Colon (tissue), 2 donors: ENCODE measurements around the gene LRP1-AS.

Source experiments
- FAIRE-seq: peaks from 2 replicates; lab custom pipeline; 2012; peaks lifted over from hg19 to GRCh38; lab: Jason Lieb, UNC
- donor health status: control.
- donor health status: control.

Gene LRP1-AS

DNA sequence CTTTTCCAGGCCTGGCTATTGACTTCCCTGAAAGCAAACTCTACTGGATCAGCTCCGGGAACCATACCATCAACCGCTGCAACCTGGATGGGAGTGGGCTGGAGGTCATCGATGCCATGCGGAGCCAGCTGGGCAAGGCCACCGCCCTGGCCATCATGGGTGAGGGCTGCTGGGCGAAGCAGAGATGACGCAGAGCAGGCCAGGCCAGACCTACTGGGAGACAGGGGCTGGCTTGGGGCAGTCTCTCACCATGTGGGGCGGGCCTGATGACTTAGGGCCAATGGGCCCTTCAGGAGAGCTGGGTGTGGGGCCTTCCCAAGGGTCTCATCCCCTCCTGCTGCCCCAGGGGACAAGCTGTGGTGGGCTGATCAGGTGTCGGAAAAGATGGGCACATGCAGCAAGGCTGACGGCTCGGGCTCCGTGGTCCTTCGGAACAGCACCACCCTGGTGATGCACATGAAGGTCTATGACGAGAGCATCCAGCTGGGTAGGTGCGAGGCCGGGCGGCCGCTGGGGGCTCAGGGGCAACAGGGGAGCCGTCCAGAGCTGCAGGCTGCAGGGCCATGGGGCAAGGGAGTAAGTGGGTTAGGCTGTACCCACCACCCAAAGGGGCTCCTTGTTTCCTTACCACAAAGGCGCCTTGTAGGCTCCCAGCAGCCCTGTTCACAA lies 33.0 kb upstream of the LRP1-AS start:
- no peak for FAIRE-seq

DNA sequence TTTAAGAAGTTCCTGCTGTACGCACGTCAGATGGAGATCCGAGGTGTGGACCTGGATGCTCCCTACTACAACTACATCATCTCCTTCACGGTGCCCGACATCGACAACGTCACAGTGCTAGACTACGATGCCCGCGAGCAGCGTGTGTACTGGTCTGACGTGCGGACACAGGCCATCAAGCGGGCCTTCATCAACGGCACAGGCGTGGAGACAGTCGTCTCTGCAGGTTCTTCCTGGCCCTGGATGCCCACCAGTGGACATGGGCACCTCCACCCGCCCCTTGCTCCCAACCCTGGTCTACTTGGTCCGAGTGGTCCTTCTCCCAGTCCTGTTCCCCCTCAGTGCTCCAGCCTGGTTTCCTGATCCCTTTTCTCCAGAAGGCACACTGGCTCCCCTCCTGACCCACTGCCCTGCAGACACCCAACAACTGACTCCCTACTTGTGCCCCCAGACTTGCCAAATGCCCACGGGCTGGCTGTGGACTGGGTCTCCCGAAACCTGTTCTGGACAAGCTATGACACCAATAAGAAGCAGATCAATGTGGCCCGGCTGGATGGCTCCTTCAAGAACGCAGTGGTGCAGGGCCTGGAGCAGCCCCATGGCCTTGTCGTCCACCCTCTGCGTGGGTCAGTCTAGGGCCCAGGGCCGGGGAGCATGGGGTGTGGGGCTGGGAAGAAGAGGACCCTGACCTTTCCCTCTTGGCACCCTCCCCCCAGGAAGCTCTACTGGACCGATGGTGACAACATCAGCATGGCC lies 32.1 kb upstream of the LRP1-AS start:
- no peak for FAIRE-seq

DNA sequence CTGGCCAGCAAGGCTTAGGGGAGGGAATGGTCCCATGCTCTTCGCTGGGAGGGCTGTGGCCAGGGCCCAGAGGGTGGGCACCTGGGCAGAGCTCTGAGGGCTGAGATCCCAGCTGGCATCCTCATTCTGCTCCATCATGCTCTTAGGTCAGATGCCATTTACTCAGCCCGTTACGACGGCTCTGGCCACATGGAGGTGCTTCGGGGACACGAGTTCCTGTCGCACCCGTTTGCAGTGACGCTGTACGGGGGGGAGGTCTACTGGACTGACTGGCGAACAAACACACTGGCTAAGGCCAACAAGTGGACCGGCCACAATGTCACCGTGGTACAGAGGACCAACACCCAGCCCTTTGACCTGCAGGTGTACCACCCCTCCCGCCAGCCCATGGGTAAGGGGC lies 30.8 kb upstream of the LRP1-AS start:
- FAIRE-seq: no peak

DNA sequence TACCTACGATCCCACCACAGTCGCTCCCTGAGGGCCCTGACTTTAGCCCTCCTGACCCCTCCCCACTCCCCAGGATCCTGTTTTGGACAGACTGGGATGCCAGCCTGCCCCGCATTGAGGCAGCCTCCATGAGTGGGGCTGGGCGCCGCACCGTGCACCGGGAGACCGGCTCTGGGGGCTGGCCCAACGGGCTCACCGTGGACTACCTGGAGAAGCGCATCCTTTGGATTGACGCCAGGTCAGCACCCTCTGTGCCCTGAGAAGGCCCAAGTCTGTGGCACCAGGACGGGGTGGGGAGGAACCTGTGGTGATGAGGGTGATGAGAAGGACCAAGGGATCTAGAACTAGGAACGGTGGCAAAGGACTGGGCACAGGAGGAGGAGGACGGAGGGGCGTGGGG lies 29.9 kb upstream of the LRP1-AS start:
- no peak for FAIRE-seq

DNA sequence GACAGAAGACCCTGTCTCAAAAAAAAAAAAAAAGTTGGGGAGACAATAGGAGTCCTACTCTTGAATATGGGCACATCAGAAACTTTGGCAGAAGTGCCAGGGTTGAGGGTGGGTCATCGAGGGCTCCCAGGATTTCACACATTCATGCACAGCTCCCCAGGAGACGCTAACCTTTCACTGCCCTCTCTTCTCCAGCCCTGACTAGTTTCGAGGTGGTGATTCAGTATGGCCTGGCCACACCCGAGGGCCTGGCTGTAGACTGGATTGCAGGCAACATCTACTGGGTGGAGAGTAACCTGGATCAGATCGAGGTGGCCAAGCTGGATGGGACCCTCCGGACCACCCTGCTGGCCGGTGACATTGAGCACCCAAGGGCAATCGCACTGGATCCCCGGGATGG lies 29.4 kb upstream of the LRP1-AS start:
- FAIRE-seq: no peak

DNA sequence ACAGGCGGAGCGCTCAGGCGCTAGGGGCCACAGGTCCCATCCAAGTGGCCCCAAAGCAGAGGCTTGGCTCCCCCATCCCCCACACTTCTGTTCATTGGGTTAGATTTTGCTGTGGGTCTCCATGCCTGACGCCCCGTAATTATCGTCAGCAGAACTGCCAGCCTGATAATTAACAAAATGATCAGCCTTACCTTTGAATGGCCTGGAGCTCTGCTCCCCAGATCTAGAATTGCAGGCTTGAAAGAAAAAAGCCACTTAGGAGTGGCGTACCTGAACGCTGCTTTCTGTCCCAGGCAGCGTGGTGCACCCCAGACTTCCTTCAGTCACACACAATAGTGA lies 28.7 kb upstream of the LRP1-AS start:
- FAIRE-seq: no peak

DNA sequence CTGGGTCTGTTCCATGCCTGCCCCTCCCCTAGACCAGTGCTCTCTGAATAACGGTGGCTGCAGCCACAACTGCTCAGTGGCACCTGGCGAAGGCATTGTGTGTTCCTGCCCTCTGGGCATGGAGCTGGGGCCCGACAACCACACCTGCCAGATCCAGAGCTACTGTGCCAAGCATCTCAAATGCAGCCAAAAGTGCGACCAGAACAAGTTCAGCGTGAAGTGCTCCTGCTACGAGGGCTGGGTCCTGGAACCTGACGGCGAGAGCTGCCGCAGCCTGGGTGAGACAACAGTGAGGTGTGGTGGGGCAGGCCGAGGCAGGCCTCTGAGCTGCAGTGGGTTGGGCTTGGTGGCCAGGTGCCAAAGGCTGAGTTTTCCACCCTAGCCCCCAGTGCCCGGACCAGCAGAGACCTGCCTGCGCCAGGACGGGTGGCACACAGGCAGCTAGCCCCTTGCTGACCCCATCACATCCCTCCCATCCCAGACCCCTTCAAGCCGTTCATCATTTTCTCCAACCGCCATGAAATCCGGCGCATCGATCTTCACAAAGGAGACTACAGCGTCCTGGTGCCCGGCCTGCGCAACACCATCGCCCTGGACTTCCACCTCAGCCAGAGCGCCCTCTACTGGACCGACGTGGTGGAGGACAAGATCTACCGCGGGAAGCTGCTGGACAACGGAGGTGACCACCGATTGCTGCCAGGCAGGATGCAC lies 28.2 kb upstream of the LRP1-AS start:
- no peak for FAIRE-seq

DNA sequence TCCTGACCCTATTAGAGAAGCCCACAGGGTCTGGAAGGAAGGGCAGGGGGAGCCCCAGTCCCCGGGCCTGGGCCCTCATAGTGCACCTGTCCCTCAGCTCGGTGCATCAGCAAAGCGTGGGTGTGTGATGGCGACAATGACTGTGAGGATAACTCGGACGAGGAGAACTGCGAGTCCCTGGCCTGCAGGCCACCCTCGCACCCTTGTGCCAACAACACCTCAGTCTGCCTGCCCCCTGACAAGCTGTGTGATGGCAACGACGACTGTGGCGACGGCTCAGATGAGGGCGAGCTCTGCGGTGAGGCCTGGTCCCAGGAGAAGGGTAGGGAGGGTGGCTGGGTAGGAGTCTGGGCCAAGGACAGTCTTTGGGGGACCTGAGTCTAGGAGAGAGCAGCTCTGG lies 26.3 kb upstream of the LRP1-AS start:
- no peak for FAIRE-seq

DNA sequence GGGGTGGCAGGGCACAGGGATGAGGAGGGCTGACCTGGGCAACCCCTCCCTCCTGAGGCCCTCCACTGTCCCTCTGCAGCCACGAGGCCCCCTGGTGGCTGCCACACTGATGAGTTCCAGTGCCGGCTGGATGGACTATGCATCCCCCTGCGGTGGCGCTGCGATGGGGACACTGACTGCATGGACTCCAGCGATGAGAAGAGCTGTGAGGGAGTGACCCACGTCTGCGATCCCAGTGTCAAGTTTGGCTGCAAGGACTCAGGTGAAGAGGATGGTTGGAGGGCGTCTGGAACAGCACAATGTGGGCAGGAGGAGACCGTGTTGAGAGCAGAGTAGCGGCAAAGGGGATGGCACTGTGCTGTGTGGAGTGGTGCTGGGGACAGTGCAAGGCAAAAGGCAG lies 25.7 kb upstream of the LRP1-AS start:
- no peak for FAIRE-seq

DNA sequence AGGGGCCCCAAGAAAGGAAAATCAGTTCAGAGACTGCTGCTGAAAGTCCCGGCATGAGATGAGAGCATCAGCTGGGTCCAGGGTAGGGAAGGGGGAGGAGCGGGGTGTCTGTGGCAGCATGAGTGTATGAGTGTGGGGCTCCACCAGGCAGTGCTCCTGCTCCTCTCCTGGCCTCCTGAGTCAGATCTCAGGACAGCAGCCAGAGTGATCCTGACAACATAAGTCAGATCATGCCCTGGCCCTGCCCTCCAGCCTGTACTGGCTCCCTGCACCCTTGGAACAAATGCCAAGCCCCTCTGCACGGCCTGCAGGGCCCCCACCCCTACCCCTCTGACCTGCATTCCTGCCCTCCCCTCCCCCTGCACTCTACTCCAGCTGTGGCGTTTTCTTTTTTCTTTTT lies 24.2 kb upstream of the LRP1-AS start:
- no peak for FAIRE-seq

DNA sequence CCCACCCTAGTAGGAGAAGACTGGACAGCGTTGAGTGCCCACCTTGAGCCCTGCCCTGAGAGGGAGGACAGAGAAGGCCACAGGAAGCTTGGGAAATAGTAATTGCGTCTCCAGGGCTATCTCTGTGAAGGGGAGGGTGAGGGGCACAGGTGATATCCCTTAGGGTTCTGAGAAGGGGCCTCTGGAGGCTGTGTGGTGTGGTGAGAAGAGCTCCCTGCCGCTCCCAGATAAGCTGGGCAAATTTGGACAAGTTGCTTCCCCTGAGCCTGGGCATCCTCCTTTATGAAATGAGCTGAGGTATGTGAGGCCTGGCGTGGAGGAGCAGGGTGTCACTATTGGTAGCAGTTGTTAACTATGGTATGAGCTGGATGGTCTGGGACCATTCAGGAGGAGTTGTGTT lies 23.5 kb upstream of the LRP1-AS start:
- no peak for FAIRE-seq

DNA sequence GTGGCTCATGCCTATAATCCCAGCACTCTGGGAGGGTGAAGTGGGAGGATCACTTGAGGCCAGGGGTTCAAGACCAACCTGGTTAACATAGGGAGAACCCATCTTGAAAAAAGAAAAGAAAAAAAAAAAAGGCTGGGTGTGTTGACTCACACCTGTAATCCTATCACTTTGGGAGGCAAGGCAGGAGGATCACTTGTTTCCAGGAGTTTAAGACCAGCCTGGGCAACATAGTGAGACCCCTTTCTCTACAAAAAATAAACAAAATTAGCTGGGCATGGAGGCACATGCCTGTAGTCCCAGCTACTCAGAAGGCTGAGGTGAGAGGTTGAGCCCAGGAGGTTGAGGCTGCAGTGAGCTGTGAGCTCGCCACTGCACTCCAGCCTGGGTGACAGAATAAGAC lies 23.0 kb upstream of the LRP1-AS start:
- FAIRE-seq: no peak

DNA sequence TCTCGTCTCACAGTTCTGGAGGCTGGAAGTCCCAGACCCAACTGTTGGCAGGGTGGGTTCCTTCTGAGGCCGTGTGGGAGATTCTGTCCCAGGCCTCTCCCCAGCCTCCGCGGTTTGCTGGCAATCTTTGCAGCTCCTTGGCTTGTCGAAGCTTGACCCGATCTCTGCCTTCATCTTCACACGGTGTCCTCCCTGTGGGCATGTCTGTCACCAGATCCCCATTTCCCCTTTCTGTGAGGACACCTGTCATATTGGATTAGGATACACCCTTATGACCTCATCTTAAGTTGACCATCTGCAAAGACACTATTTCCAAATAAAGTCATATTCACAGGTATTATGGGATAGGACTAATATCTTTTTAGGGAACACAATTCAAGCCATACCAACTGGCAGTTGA lies 22.6 kb upstream of the LRP1-AS start:
- no peak for FAIRE-seq

DNA sequence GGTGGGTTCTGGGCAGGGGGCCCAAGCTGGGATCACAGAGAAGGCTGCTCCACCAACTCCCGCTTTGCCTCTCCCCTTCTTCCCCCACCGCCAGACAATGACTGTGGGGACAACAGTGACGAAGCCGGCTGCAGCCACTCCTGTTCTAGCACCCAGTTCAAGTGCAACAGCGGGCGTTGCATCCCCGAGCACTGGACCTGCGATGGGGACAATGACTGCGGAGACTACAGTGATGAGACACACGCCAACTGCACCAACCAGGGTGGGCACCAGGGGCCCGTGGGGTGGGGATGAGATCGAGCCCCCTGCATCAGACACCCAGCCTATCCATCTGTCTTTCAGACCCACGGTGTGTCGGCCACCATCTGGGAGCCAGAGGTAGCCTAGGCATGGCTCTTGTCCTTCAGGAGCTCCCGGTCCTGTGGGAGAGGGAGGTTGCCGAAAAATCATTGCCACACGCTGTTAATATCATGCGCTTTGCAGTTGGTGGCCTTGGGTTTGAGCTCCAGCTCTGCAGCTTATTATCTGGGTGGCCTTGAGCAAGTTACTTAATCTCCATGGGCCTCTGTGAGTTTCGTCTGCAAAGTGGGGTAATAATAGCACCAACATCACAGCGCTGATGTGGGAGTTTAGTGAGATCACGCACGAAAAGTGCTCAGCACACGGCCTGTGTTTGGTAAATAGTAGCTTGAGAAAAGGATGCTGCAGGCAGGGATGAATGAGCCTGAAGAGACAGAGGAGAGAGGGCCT lies 21.8 kb upstream of the LRP1-AS start:
- FAIRE-seq: no peak

DNA sequence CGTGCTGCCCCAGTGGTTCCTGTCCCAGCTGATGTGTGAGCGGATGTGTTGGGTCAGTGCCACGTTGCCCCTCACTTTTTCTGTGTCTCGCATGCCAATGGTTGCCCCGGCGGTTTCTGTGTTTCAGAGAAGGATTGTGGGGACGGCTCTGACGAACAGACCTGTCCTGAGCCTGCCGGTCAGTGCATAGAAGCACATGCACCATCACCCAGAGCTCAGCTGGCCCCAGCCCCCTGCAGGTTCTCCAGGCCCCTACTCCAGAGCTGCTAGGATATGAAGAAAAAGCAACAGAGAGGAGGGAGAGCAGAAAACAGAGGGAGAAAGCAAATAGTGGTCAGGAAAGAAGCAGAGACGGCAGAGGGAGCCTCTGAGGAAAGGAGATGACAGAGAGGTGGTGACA lies 20.6 kb upstream of the LRP1-AS start:
- FAIRE-seq: no peak

DNA sequence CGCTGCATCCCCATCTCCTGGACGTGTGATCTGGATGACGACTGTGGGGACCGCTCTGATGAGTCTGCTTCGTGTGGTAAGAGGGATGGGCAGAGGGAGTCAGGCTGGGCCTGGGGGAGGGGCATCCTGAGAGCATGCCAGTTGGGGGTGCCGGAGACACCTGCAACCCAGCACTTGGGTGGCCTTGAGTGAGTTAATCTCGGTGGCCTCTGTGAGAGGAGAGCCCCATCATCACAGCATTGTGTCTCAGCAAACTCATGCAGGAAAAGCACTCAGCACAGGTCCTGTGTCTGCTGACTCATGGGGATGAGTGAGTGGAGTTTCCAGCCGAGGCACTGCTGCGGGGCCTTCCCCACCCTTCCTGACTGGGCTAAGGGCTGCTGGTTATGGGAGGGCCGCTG lies 19.6 kb upstream of the LRP1-AS start:
- FAIRE-seq: no peak

DNA sequence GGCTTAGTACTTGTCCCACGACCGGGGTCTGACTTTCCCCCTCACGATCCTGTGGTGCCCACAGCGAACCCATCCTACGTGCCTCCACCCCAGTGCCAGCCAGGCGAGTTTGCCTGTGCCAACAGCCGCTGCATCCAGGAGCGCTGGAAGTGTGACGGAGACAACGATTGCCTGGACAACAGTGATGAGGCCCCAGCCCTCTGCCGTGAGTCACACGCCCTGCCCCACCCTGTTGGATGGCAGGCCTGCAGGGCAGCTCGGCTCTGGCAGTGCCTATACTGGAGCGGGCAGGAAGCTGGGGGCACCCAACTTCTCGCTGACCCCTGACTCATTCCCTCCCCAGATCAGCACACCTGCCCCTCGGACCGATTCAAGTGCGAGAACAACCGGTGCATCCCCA lies 18.3 kb upstream of the LRP1-AS start:
- FAIRE-seq: no peak

DNA sequence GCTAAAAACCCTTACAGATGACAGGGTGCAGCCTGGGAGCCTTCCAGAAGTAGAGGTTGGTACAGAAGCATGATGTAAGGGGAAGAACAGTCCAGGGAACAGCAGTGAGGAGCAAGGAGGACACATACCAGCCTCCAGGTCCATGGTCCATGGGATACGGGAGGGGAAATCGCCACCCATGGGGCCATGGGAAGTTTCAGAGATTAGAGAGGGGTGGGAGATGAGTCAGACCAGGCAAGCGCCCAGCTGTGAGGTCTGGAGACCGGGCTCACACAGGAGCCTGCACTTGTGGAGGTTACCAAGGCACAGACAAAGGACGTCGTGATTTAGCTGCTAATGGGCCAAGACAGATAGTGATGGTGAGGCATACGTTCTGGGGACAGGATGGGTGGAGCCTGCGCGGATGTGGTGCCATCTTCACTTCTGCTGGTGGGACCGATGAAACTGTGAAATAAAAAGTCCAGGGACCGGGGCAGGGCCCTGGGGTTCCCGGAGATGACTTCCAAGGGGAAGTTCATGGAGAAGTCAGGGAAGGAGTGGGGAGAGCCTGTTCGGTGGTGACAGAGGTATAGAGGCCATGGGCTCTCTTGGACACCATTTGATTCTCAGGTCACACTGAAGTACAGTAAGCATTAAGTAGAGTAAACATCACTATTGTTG lies 17.7 kb upstream of the LRP1-AS start:
- FAIRE-seq: no peak

DNA sequence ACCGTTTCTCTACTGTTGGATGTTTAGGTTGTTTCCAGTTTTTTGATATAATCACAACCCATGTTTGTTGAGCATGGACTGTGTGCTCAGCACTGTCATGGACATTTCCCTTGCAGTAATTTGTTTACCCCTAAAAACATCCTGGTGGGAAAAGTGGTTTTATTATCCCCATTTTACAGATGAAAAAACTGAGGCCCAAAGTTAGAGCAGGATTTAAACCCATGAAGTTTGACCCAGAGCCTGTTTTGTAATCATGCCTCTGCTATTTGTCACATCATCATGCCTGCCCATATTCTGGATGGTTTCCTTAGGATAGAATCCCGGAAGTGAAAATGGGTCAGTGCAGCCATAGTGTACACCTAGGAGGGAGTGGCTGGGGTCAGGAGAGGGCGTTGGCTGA lies 17.0 kb upstream of the LRP1-AS start:
- FAIRE-seq: no peak

DNA sequence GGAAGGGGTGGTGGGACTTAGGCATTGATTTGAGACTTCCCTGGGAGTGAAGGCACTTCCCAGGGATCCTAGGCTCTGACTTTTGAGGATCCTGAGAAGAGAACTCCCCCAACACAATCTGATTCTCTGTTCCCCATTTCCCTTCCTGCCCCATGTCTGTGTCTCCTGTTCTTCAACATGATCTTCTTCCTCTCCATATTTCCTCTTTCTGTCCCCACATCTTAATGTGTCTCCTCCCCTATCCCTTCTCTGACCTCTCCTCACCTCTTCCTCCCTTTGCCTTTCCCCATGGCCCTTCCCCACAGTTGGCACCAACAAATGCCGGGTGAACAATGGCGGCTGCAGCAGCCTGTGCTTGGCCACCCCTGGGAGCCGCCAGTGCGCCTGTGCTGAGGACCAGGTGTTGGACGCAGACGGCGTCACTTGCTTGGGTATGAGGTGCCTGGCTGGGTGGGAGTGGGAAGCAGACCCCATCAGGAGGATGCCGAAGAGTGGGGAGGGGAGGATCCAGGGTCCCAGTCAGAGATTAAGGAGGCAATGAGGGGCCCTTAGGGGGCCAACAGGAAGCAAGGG lies 15.2 kb upstream of the LRP1-AS start:
- no peak for FAIRE-seq

DNA sequence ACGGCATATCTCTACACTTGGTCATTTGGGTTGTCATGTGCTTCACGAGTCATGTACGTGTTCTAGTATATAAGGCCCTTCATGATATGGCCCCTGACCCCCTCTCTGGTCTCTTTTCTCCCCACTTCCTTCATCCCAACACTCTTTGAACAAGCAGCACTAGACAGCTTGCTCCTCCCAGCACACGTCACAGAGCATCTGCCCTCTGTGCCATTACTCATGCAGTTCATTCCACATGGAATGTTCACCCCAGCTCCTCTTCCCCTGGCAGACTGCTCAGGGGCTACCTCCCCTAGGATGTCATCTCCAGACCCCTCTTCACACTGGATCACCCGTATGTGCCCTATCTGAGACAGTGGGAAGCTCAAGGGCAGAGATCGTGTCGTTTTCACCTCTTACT lies 14.1 kb upstream of the LRP1-AS start:
- no peak for FAIRE-seq

DNA sequence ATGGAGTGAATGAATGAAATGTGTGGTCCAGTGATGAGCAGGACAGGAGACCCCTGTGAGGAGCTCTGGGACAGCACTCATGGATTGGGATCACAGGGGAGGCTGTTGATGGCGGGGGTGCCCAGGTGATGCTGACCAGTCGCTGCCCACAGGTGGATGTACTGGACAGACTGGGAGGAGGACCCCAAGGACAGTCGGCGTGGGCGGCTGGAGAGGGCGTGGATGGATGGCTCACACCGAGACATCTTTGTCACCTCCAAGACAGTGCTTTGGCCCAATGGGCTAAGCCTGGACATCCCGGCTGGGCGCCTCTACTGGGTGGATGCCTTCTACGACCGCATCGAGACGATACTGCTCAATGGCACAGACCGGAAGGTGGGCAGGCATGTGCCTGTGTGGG lies 13.3 kb upstream of the LRP1-AS start:
- no peak for FAIRE-seq
